Endothelial cell of umbilical vein (primary cell): Measurements from ENCODE around the gene NUTM1. TPM values are rescaled to one million over a fixed set of nuclear protein-coding genes. Genes with fewer than 3 reads are reported as not detected.

ENCODE experiments used
- BruUV-seq: library from RNA; stranded (reverse); fragments of 400-500 nt; replicated peaks from 2 replicates; lab custom pipeline; 2021; lab: Mats Ljungman, UMichigan
- CTCF ChIA-PET: fragments of 300-600, 350-600 bp; sonication (Branson Sonifier 250); formaldehyde crosslinking; loops from one replicate; lab custom pipeline; 2021; ENCODE audit warnings: antibody characterized with exemption, inconsistent platforms; lab: Charles Lee
- POLR2A ChIA-PET: fragments of 300-600, 350-600 bp; sonication (Branson Sonifier 250); formaldehyde crosslinking; loops from one replicate; lab custom pipeline; 2021; ENCODE audit warnings: antibody characterized with exemption, inconsistent platforms; lab: Charles Lee
- DNase-seq: peaks from one replicate; pipeline ENCODE4 v3.0.0-alpha.2; 2011; ENCODE audit warnings: low read depth, low spot score
- FAIRE-seq: peaks from 2 replicates; lab custom pipeline; 2011; peaks lifted over from hg19 to GRCh38; lab: Jason Lieb, UNC
- H2AFZ ChIP-seq: 2 replicates; pipeline ENCODE4 v1.6.0; 2012; ENCODE audit warnings: low read depth, low read length, control low read depth, inconsistent platforms
- H3K27ac ChIP-seq: 2 replicates; pipeline ENCODE4 v1.5.1; 2011; ENCODE audit warnings: low read depth, mild to moderate bottlenecking, control low read depth, low read length, moderate library complexity; ENCODE audit not compliant: insufficient read depth
- H3K27me3 ChIP-seq, 2 experiments: 2 replicates each; pipeline versions ENCODE4 v1.6.0 to v1.6.1; 2011; ENCODE audit warnings: low read length in 2 of 2, mixed read lengths in 1 of 2; ENCODE audit not compliant: control insufficient read depth in 2 of 2, insufficient read depth in 2 of 2
- H3K36me3 ChIP-seq, 2 experiments: 2 replicates in 1 of 2; 3 replicates in 1 of 2; pipeline ENCODE4 v1.5.1; 2011; ENCODE audit warnings: low read length in 2 of 2, mild to moderate bottlenecking in 1 of 2, moderate library complexity in 1 of 2; ENCODE audit not compliant: control insufficient read depth in 2 of 2, insufficient read depth in 2 of 2; ENCODE audit errors: extremely low read depth in 1 of 2
- H3K4me1 ChIP-seq: 3 replicates; pipeline ENCODE4 v1.5.1; 2011; ENCODE audit warnings: mild to moderate bottlenecking, low read length; ENCODE audit not compliant: control insufficient read depth, insufficient read depth; ENCODE audit errors: extremely low read depth
- H3K4me2 ChIP-seq: 2 replicates; pipeline ENCODE4 v1.6.1; 2011; ENCODE audit warnings: low read length, control low read depth, mixed read lengths; ENCODE audit not compliant: insufficient read depth
- H3K4me3 ChIP-seq, 3 experiments: fragments of 200-600 bp in 1 of 3; sonication (generic), shearing (Covaris generic) in 1 of 3; replicated peaks in 1 of 3; 2 replicates each; pipeline ENCODE4 v1.5.1; 2011 to 2016; ENCODE audit warnings: control low read depth in 3 of 3, low read length in 3 of 3, mild to moderate bottlenecking in 2 of 3, inconsistent platforms in 1 of 3, low read depth in 1 of 3, moderate library complexity in 1 of 3; ENCODE audit not compliant: insufficient read depth in 1 of 3
- H3K79me2 ChIP-seq: 2 replicates; pipeline ENCODE4 v1.6.0; 2012; ENCODE audit warnings: low read length, inconsistent platforms; ENCODE audit not compliant: control insufficient read depth, insufficient read depth
- H3K9ac ChIP-seq: replicated peaks from 2 replicates; pipeline ENCODE3; 2011; ENCODE audit warnings: low read length, control low read depth; ENCODE audit not compliant: insufficient read depth; ENCODE audit errors: extremely low read depth
- H3K9me1 ChIP-seq: replicated peaks from 3 replicates; pipeline ENCODE4 v1.6.0; 2011; ENCODE audit warnings: mild to moderate bottlenecking, low read length; ENCODE audit not compliant: control insufficient read depth, insufficient read depth; ENCODE audit errors: extremely low read depth
- H3K9me3 ChIP-seq: replicated peaks from 2 replicates; pipeline ENCODE4 v1.5.1; 2012; ENCODE audit warnings: low read length, inconsistent platforms; ENCODE audit not compliant: control insufficient read depth, insufficient read depth
- H4K20me1 ChIP-seq: replicated peaks from 2 replicates; pipeline ENCODE3; 2011; ENCODE audit warnings: mild to moderate bottlenecking, low read length; ENCODE audit not compliant: control insufficient read depth, insufficient read depth; ENCODE audit errors: extremely low read depth
- EZH2 ChIP-seq: IDR thresholded peaks from 2 replicates; pipeline ENCODE4 v1.6.1; 2012; ENCODE audit warnings: borderline replicate concordance, low read depth, mild to moderate bottlenecking, moderate library complexity, low read length, inconsistent platforms; ENCODE audit not compliant: severe bottlenecking
- FOS ChIP-seq: IDR thresholded peaks from 2 replicates; pipeline ENCODE4 v1.6.1; 2011; ENCODE audit warnings: mild to moderate bottlenecking, low read length, moderate library complexity, borderline replicate concordance; ENCODE audit not compliant: insufficient read depth
- GATA2 ChIP-seq: IDR thresholded peaks from 2 replicates; pipeline ENCODE4 v1.7.0; 2011; ENCODE audit warnings: low read depth, mild to moderate bottlenecking, moderate library complexity, mixed read lengths, low read length; ENCODE audit not compliant: insufficient read length, insufficient read depth
- JUN ChIP-seq: IDR thresholded peaks from 2 replicates; pipeline ENCODE4 v1.6.1; 2011; ENCODE audit warnings: borderline replicate concordance, low read depth; ENCODE audit not compliant: insufficient read length, insufficient read depth
- MAX ChIP-seq: IDR thresholded peaks from 2 replicates; pipeline ENCODE4 v1.6.1; 2011; ENCODE audit not compliant: insufficient read depth, insufficient read length
- MYC ChIP-seq: IDR thresholded peaks from one replicate; pipeline ENCODE4 v1.6.1; 2011; ENCODE audit warnings: mild to moderate bottlenecking, low read depth, low read length
- POLR2A ChIP-seq: IDR thresholded peaks from 2 replicates; pipeline ENCODE4 v1.6.1; 2012; ENCODE audit warnings: low read depth, mild to moderate bottlenecking, control low read depth, low read length
- POLR2AphosphoS5 ChIP-seq: IDR thresholded peaks from 2 replicates; pipeline ENCODE4 v1.6.1; 2012; ENCODE audit warnings: low read depth, mild to moderate bottlenecking, control low read depth, low read length, moderate library complexity; ENCODE audit not compliant: insufficient read depth
- dilution Hi-C: fragments of 300-500 bp; cut with MboI; formaldehyde crosslinking; loops from one replicate; pipeline ENCODE4 v1.15.0; 2019; ENCODE audit warnings: low sequenced_read_pairs; ENCODE audit not compliant: extremely low pct_ligation_motif_present
- intact Hi-C: fragments of 100-400 bp; cut with micrococcal nuclease; formaldehyde crosslinking; loops from one replicate; pipeline ENCODE4 v1.10.0; 2022
- polyA plus RNA-seq, 4 experiments: library from polyadenylated mRNA; depleted of rRNA in 3 of 4; stranded (reverse) in 3 of 4; unstranded in 1 of 4; fragments of >200 nt; gene quantifications; 2 replicates each; pipeline versions ENCODE4 v1.2.1 to v1.2.3, GENCODE V29; 2011 to 2012; ENCODE audit warnings: missing spikeins in 1 of 4
- total RNA-seq: library from RNA; stranded (reverse); gene quantifications from 2 replicates; pipeline ENCODE4 v1.2.3, GENCODE V29; 2021
- TF ChIP-seq, protein P1 (sequence below), 2 donors: IDR thresholded peaks; 1 replicate in 1 of 2; 2 replicates in 1 of 2; pipeline ENCODE4 v1.5.1; 2011; ENCODE audit warnings: low read length in 2 of 2, mild to moderate bottlenecking in 2 of 2, moderate library complexity in 2 of 2, control low read depth in 1 of 2, inconsistent platforms in 1 of 2, low read depth in 1 of 2; ENCODE audit not compliant: insufficient read depth in 1 of 2; ENCODE audit errors: extremely low read depth in 1 of 2

Gene NUTM1
- total and polyA plus RNA-seq, 2 donors (not counting 3 experiments of a cell fraction or from before 2014, with no cell fraction given), result not detected

DNA sequence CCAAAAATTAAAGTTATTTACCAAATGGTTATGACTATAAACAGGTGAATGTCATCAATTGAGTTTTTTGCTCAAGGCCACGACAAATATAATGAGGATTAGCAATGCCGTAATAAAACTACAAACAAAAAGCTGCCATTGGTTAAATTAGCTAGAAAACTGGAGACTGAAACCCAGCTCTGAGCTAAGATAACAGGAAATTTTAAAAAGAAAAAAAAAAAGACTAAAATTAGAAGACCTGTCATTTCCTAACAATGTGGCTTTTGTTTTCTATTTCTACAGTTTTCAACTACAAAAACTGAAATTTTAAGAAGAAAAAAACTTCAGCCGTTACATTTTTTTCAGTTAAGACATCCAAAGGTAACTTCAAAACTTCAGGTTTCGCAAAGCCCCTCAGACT is 15.2 kb upstream of the NUTM1 start:
- no peak overlapping the region for H2AFZ ChIP-seq
- H3K4me2 ChIP-seq, result no peak overlapping the region
- TF ChIP-seq JUN (no peak), POLR2AphosphoS5 (no peak), FOS (no peak), MAX (no peak), GATA2 (no peak), MYC (no peak), POLR2A (no peak), EZH2 (no peak)
- TF ChIP-seq, protein P1, sequence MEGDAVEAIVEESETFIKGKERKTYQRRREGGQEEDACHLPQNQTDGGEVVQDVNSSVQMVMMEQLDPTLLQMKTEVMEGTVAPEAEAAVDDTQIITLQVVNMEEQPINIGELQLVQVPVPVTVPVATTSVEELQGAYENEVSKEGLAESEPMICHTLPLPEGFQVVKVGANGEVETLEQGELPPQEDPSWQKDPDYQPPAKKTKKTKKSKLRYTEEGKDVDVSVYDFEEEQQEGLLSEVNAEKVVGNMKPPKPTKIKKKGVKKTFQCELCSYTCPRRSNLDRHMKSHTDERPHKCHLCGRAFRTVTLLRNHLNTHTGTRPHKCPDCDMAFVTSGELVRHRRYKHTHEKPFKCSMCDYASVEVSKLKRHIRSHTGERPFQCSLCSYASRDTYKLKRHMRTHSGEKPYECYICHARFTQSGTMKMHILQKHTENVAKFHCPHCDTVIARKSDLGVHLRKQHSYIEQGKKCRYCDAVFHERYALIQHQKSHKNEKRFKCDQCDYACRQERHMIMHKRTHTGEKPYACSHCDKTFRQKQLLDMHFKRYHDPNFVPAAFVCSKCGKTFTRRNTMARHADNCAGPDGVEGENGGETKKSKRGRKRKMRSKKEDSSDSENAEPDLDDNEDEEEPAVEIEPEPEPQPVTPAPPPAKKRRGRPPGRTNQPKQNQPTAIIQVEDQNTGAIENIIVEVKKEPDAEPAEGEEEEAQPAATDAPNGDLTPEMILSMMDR (IDR thresholded peaks at IDR 0.05; ENCODE audit: extremely low read depth in 1 of 2, insufficient read depth in 1 of 2, low read depth in 1 of 2, low read length in 2 of 2), result no peak
- no peaks in the 10 kb centered on the region for H3K9me1 ChIP-seq
- no peak overlapping the region for H3K4me3 ChIP-seq
- no peaks in the 10 kb centered on the region for H3K4me1 ChIP-seq
- dilution Hi-C loops, result no loop called here
- FAIRE-seq (no peak), DNase-seq (no peak)
- H3K79me2 ChIP-seq, result no peaks in the 10 kb centered on the region
- no peaks in the 10 kb centered on the region for H3K36me3 ChIP-seq
- no peak overlapping the region for H3K9ac ChIP-seq
- no peaks in the 10 kb centered on the region for H3K9me3 ChIP-seq
- no TSS peak for BruUV-seq
- no peaks in the 10 kb centered on the region for H3K27me3 ChIP-seq
- H3K27ac ChIP-seq, result no peak overlapping the region
- POLR2A ChIA-PET, result no interaction called here
- H4K20me1 ChIP-seq, result no peaks in the 10 kb centered on the region
- intact Hi-C loops, result no loop called here
- CTCF ChIA-PET, result interaction anchor here (2.0 to 2.4 kb wide), 2 partner anchors 9 to 15 kb away, joined by 9 to 15 read pairs; no protein-coding TSS in a partner anchor
